ENCODE results near the gene MAPK8.

Gene MAPK8

GRCh38 chr10:48423884-48424283 lies 117.4 kb downstream of the MAPK8 start:
- no peak for DNase-seq

- DNase-seq: no peak
These were observed 122.4 kb downstream of the MAPK8 start for GRCh38 chr10:48428896-48429295.

GRCh38 chr10:48429309-48429708 lies 122.8 kb downstream of the MAPK8 start:
- DNase-seq: no peak

GRCh38 chr10:48430402-48430993 lies 124.0 kb downstream of the MAPK8 start:
- no peak for DNase-seq

- no peak for DNase-seq
These were observed 125.4 kb downstream of the MAPK8 start for GRCh38 chr10:48431871-48432270.

GRCh38 chr10:48437546-48437945 lies 131.1 kb downstream of the MAPK8 start:
- DNase-seq: no peak

- DNase-seq: no peak
These were observed 132.6 kb downstream of the MAPK8 start for GRCh38 chr10:48439031-48439430.

- no peak for DNase-seq
These were observed 133.1 kb downstream of the MAPK8 start for GRCh38 chr10:48439581-48440041.

GRCh38 chr10:48440771-48441170 lies 134.3 kb downstream of the MAPK8 start:
- DNase-seq: no peak

GRCh38 chr10:48442090-48442808 lies 135.8 kb downstream of the MAPK8 start:
- DNase-seq: no peak

GRCh38 chr10:48442809-48443177 lies 136.3 kb downstream of the MAPK8 start:
- DNase-seq: no peak

GRCh38 chr10:48444266-48444665 lies 137.8 kb downstream of the MAPK8 start:
- peak in 1 of 2 experiments; percentile 24 for DNase-seq

- DNase-seq: peak in 1 of 2 experiments; percentile 17
These were observed 138.7 kb downstream of the MAPK8 start for GRCh38 chr10:48444861-48445841.

GRCh38 chr10:48445932-48446331 lies 139.5 kb downstream of the MAPK8 start:
- DNase-seq: no peak

- DNase-seq: no peak
These were observed 140.3 kb downstream of the MAPK8 start for GRCh38 chr10:48446785-48447184.

- DNase-seq: no peak
These were observed 141.1 kb downstream of the MAPK8 start for GRCh38 chr10:48447356-48448215.

- DNase-seq: no peak
These were observed 142.3 kb downstream of the MAPK8 start for GRCh38 chr10:48448796-48449195.

GRCh38 chr10:48449501-48450232 lies 143.2 kb downstream of the MAPK8 start:
- DNase-seq: peak in 1 of 2 experiments; percentile 6

GRCh38 chr10:48450233-48450740 lies 143.8 kb downstream of the MAPK8 start:
- DNase-seq: no peak

GRCh38 chr10:48450741-48451466 lies 144.4 kb downstream of the MAPK8 start:
- no peak for DNase-seq

All from NCI-H446 (cell line).